Neutrophil (primary cell): ENCODE measurements around the gene TMEM114.

ENCODE experiments used
- H3K27ac ChIP-seq: fragments of 200-600 bp; sonication (generic); 2 replicates; pipeline ENCODE4 v1.5.1; 2016; ENCODE audit warnings: mild to moderate bottlenecking, moderate library complexity
- H3K27me3 ChIP-seq: fragments of 200-600 bp; sonication (generic); 2 replicates; pipeline ENCODE4 v1.6.0; 2016; ENCODE audit warnings: mild to moderate bottlenecking
- H3K36me3 ChIP-seq: fragments of 200-600 bp; sonication (generic); 2 replicates; pipeline ENCODE4 v1.5.1; 2017
- H3K4me1 ChIP-seq, 2 experiments: fragments of 200-600 bp in 1 of 2; sonication (generic) in 1 of 2; 1 replicate in 1 of 2; 2 replicates in 1 of 2; pipeline versions ENCODE4 v1.5.1 to v1.6.1; 2013 to 2016; ENCODE audit warnings: low read depth in 1 of 2, low read length in 1 of 2, mild to moderate bottlenecking in 1 of 2, moderate library complexity in 1 of 2; ENCODE audit not compliant: control insufficient read depth in 1 of 2, insufficient read depth in 1 of 2
- H3K4me3 ChIP-seq, 2 experiments: fragments of 200-600 bp in 1 of 2; sonication (generic) in 1 of 2; 1 replicate in 1 of 2; 2 replicates in 1 of 2; pipeline ENCODE4 v1.5.1; 2013 to 2016; ENCODE audit warnings: low read depth in 1 of 2, low read length in 1 of 2, mild to moderate bottlenecking in 1 of 2, moderate library complexity in 1 of 2
- H3K9me3 ChIP-seq: fragments of 200-600 bp; sonication (generic); 2 replicates; pipeline ENCODE4 v1.5.1; 2016
- TF ChIP-seq, protein P1 (sequence below): fragments of 200-600 bp; sonication (generic); IDR thresholded peaks from 2 replicates; pipeline ENCODE4 v1.5.1; 2016; ENCODE audit warnings: antibody characterized with exemption

TMEM114 gene

GRCh38 chr16:8587065-8587464 lies 3.2 kb downstream of the TMEM114 start:
- no peaks in the 10 kb centered on the region for H3K36me3 ChIP-seq
- peaks cover 79% of the 10 kb centered on the region for H3K27me3 ChIP-seq
- no peaks in the 10 kb centered on the region for H3K9me3 ChIP-seq
- TF ChIP-seq, protein P1, sequence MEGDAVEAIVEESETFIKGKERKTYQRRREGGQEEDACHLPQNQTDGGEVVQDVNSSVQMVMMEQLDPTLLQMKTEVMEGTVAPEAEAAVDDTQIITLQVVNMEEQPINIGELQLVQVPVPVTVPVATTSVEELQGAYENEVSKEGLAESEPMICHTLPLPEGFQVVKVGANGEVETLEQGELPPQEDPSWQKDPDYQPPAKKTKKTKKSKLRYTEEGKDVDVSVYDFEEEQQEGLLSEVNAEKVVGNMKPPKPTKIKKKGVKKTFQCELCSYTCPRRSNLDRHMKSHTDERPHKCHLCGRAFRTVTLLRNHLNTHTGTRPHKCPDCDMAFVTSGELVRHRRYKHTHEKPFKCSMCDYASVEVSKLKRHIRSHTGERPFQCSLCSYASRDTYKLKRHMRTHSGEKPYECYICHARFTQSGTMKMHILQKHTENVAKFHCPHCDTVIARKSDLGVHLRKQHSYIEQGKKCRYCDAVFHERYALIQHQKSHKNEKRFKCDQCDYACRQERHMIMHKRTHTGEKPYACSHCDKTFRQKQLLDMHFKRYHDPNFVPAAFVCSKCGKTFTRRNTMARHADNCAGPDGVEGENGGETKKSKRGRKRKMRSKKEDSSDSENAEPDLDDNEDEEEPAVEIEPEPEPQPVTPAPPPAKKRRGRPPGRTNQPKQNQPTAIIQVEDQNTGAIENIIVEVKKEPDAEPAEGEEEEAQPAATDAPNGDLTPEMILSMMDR = no peak
- H3K27ac ChIP-seq = no peak overlapping the region
- no peak overlapping the region for H3K4me3 ChIP-seq
- no peaks in the 10 kb centered on the region for H3K4me1 ChIP-seq

GRCh38 chr16:8585857-8586256 lies 4.5 kb downstream of the TMEM114 start:
- TF ChIP-seq, protein P1 = no peak
- Histone ChIP-seq H3K4me1 (no peaks in the 10 kb centered on the region), H3K9me3 (no peaks in the 10 kb centered on the region), H3K27me3 (peaks cover 67% of the 10 kb centered on the region), H3K27ac (no peak overlapping the region), H3K4me3 (no peak overlapping the region), H3K36me3 (no peaks in the 10 kb centered on the region)

DNA sequence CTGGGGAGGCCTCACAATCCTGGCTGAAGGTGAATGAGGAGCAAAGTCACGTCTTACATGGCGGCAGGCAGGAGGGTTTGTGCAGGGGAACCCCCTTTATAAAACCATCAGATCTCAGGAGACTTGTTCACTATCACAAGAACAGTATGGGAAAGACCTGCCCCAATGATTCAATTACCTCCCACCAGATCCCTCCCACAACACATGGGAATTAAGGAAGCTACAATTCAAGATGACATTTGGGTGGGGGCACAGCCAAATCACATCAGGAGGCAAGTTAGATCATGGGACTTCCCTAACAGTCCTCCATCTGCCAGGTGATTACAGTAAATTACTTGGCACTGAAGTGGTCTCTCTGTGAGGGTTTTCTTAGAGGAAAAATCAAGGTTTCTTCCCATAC lies 5.3 kb downstream of the TMEM114 start:
- no peak overlapping the region for H3K4me3 ChIP-seq
- TF ChIP-seq, protein P1 = no peak
- no peaks in the 10 kb centered on the region for H3K4me1 ChIP-seq
- no peak overlapping the region for H3K27ac ChIP-seq
- no peaks in the 10 kb centered on the region for H3K36me3 ChIP-seq
- no peaks in the 10 kb centered on the region for H3K9me3 ChIP-seq
- H3K27me3 ChIP-seq = peaks cover 59% of the 10 kb centered on the region

DNA sequence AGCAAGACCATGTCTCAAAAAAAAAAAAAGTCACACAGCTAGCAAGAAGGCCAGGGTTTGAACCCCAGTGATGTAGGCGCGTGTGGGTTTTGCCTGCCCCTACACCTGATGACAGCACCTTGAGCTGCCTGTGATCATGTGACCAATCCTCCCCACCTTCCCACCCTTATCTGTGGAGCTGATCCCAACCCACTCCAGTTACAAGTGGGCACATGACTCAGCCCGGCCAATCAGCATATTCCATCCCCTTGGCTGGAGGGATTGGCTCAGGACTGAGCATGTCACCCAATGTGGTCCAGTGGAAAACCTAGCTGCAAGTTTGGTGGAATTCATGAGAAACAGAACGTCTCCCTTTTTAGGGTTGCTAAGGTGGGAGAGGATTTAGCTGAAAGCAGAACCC lies 6.6 kb downstream of the TMEM114 start:
- TF ChIP-seq, protein P1 = no peak
- Histone ChIP-seq H3K4me1 (no peaks in the 10 kb centered on the region), H3K27me3 (peaks cover 46% of the 10 kb centered on the region), H3K27ac (no peak overlapping the region), H3K4me3 (no peak overlapping the region), H3K36me3 (no peaks in the 10 kb centered on the region), H3K9me3 (no peaks in the 10 kb centered on the region)

DNA sequence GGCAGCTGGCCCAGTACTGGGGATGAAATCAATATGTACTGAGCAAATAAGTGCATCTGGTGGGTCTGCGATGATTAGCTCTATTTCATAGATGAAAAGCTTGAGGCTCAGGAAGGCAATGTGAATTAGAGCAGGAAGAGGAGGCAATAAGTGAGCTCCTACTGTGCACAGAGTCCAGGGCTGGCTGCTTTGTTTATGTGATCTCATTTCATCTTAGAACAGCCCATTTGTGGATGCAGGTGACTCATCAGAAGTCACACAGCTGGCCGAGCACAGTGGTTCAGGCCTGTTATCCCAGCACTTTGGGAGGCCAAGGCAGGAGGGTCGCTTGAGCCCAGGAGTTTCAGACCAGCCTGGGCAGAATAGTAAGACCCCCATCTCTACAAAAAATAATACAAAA lies 7.1 kb downstream of the TMEM114 start:
- no peak overlapping the region for H3K4me3 ChIP-seq
- TF ChIP-seq, protein P1 = no peak
- no peaks in the 10 kb centered on the region for H3K36me3 ChIP-seq
- H3K27ac ChIP-seq = no peak overlapping the region
- H3K9me3 ChIP-seq = no peaks in the 10 kb centered on the region
- no peaks in the 10 kb centered on the region for H3K4me1 ChIP-seq
- H3K27me3 ChIP-seq = peaks cover 40% of the 10 kb centered on the region
